Measurements from ENCODE around the gene OR4C45.

GRCh38 chr11:50073113-50074105, 40.7 kb downstream of the OR4C45 start:
- TF ChIP-seq CTCF (optimal IDR thresholded peaks at IDR 0.05 in 1 of 3, IDR thresholded peaks at IDR 0.05 in 1 of 3, conservative IDR thresholded peaks at IDR 0.05 in 1 of 3; ENCODE audit: extremely low read depth in 1 of 3, insufficient read depth in 2 of 3, low read length in 3 of 3) = no peak
- TF ChIP-seq EZH2 (IDR thresholded peaks at IDR 0.05; ENCODE audit: low read length) = no peak
